Upper lobe of left lung (tissue), 4 donors: ENCODE measurements around the gene HACD2.

Experiments
- CTCF ChIP-seq, 6 experiments: fragments of 450-650 bp in 4 of 6; fragments of 200-600 bp in 2 of 6; sonication (generic) in 2 of 6; IDR thresholded peaks; one replicate each; pipeline ENCODE4 v1.5.1; 2016 to 2019; ENCODE audit warnings: antibody characterized with exemption in 6 of 6
- EP300 ChIP-seq, 4 donors: sonication (generic); formaldehyde crosslinking; IDR thresholded peaks; one replicate each; pipeline ENCODE4 v1.5.1; 2017; ENCODE audit warnings: antibody characterized with exemption in 4 of 4, control low read depth in 2 of 4
- POLR2A ChIP-seq, 4 donors: fragments of 450-650 bp; IDR thresholded peaks; one replicate each; pipeline ENCODE4 v1.5.1; 2016 to 2017; ENCODE audit warnings: antibody characterized with exemption in 4 of 4, mild to moderate bottlenecking in 2 of 4
- POLR2AphosphoS5 ChIP-seq, 2 donors: sonication (generic); formaldehyde crosslinking; IDR thresholded peaks; one replicate each; pipeline ENCODE4 v1.5.1; 2017; ENCODE audit warnings: antibody characterized with exemption in 2 of 2

GRCh38 chr3:123447416-123447748 is 137.5 kb downstream of the HACD2 start:
- TF ChIP-seq CTCF (IDR thresholded peaks at IDR 0.05), result no peak
- TF ChIP-seq POLR2A (IDR thresholded peaks at IDR 0.05), result no peak
- no peak for TF ChIP-seq EP300 (IDR thresholded peaks at IDR 0.05)
- TF ChIP-seq POLR2AphosphoS5 (IDR thresholded peaks at IDR 0.05), result no peak
